Right lobe of liver (tissue), 4 donors: ENCODE data around the gene MBTPS2.

Experiments used
- CTCF ChIP-seq, 4 donors: fragments of 200-600 bp in 3 of 4; fragments of 450-650 bp in 1 of 4; IDR thresholded peaks; one replicate each; pipeline versions ENCODE4 v1.5.1 to v1.8.0; 2016 to 2022; ENCODE audit warnings: antibody characterized with exemption in 4 of 4, mild to moderate bottlenecking in 2 of 4
- POLR2A ChIP-seq: fragments of 450-650 bp; IDR thresholded peaks from one replicate; pipeline ENCODE4 v1.6.1; 2017; ENCODE audit warnings: antibody characterized with exemption, mild to moderate bottlenecking
- donor health status: DM: no; HTN: no; CAD: no.
- donor health status: DM: no; HTN: no; CAD: no.
- donor health status: DM: no; HTN: yes; CAD: no.

- TF ChIP-seq CTCF (IDR thresholded peaks at IDR 0.05) (no peak), POLR2A (no peak)
Observed at GRCh38 chrX:21934414-21934813, 95.0 kb downstream of the MBTPS2 start.
